OCI-LY1 (cell line): Measurements from ENCODE around the gene BRICD5.

Experiments
- H2AFZ ChIP-seq: fragments of 200-600 bp; sonication (generic), shearing (Covaris generic); 2 replicates; pipeline ENCODE4 v1.6.0; 2014; ENCODE audit warnings: antibody characterized with exemption, mild to moderate bottlenecking, low read length
- H3F3A ChIP-seq: fragments of 200-600 bp; sonication (generic), shearing (Covaris generic); 2 replicates; pipeline ENCODE4 v1.6.0; 2014; ENCODE audit warnings: mild to moderate bottlenecking, antibody characterized with exemption, low read length, moderate library complexity; ENCODE audit not compliant: insufficient read depth
- H3K27ac ChIP-seq: fragments of 200-600 bp; sonication (generic); 2 replicates; pipeline ENCODE4 v1.5.1; 2014; ENCODE audit warnings: low read length, mixed run types, mild to moderate bottlenecking, low read depth; ENCODE audit not compliant: poor library complexity, severe bottlenecking
- H3K27me3 ChIP-seq: fragments of 200-600 bp; sonication (generic); 2 replicates; pipeline ENCODE4 v1.6.0; 2014; ENCODE audit warnings: antibody characterized with exemption, mild to moderate bottlenecking, low read length, moderate library complexity; ENCODE audit not compliant: insufficient read depth
- H3K36me3 ChIP-seq: fragments of 200-600 bp; sonication (generic); 2 replicates; pipeline ENCODE4 v1.6.1; 2014; ENCODE audit warnings: mild to moderate bottlenecking, antibody characterized with exemption, low read length, moderate library complexity, mixed read lengths; ENCODE audit not compliant: insufficient read depth
- H3K4me1 ChIP-seq: fragments of 200-600 bp; sonication (generic); 2 replicates; pipeline ENCODE4 v1.5.1; 2014; ENCODE audit warnings: mild to moderate bottlenecking, low read length, moderate library complexity; ENCODE audit not compliant: insufficient read depth, severe bottlenecking
- H3K4me2 ChIP-seq: fragments of 200-600 bp; sonication (generic), shearing (Covaris generic); 2 replicates; pipeline ENCODE4 v1.6.1; 2014; ENCODE audit warnings: low read length
- H3K4me3 ChIP-seq: fragments of 200-600 bp; sonication (generic); 2 replicates; pipeline ENCODE4 v1.5.1; 2014; ENCODE audit warnings: low read length, low read depth, mild to moderate bottlenecking, mixed read lengths; ENCODE audit not compliant: poor library complexity, severe bottlenecking
- H3K79me2 ChIP-seq: fragments of 200-600 bp; shearing (Covaris generic); 2 replicates; pipeline ENCODE4 v1.6.1; 2016; ENCODE audit warnings: mixed run types, low read length, mixed read lengths; ENCODE audit not compliant: insufficient read depth
- H3K9ac ChIP-seq: fragments of 200-600 bp; sonication (generic), shearing (Covaris generic); 2 replicates; pipeline ENCODE4 v1.6.1; 2014; ENCODE audit warnings: mild to moderate bottlenecking, low read length, mixed read lengths
- H3K9me2 ChIP-seq: fragments of 200-600 bp; sonication (generic), shearing (Covaris generic); 2 replicates; pipeline ENCODE4 v1.6.1; 2014; ENCODE audit warnings: low read depth, mild to moderate bottlenecking, low read length, mixed read lengths
- H3K9me3 ChIP-seq: fragments of 200-600 bp; shearing (Covaris generic); 2 replicates; pipeline ENCODE4 v1.6.1; 2014; ENCODE audit warnings: low read length, mixed read lengths
- H4K20me1 ChIP-seq: fragments of 200-600 bp; sonication (generic), shearing (Covaris generic); 2 replicates; pipeline ENCODE4 v1.6.0; 2016; ENCODE audit warnings: mild to moderate bottlenecking, low read length; ENCODE audit not compliant: insufficient read depth
- CTCF ChIP-seq: fragments of 200-600 bp; sonication (generic), shearing (Covaris generic); IDR thresholded peaks from 2 replicates; pipeline ENCODE4 v1.5.1; 2017; ENCODE audit warnings: mild to moderate bottlenecking, antibody characterized with exemption, low read length, moderate library complexity, mixed read lengths
- EZH2 ChIP-seq: fragments of 200-600 bp; sonication (generic), shearing (Covaris generic); IDR thresholded peaks from 2 replicates; pipeline ENCODE4 v1.8.0; 2017; ENCODE audit warnings: borderline replicate concordance, mixed run types, mild to moderate bottlenecking, antibody characterized with exemption, low read length, moderate library complexity, mixed read lengths

The BRICD5 gene

GRCh38 chr16:2233046-2233775 is 22.5 kb upstream of the BRICD5 start:
- no peaks in the 10 kb centered on the region for H3K27me3 ChIP-seq
- H3K9me2 ChIP-seq, result no peaks in the 10 kb centered on the region
- H3K4me1 ChIP-seq, result no peaks in the 10 kb centered on the region
- H3K9ac ChIP-seq, result no peak overlapping the region
- H4K20me1 ChIP-seq, result no peaks in the 10 kb centered on the region
- no peak overlapping the region for H3K27ac ChIP-seq
- 0 out of 2 replicates have a peak, but pooled peaks cover 3% of the 10 kb centered on the region for H3F3A ChIP-seq
- no peak for TF ChIP-seq CTCF
- no peak for TF ChIP-seq EZH2
- no peak overlapping the region for H3K4me3 ChIP-seq
- H2AFZ ChIP-seq, result no peak overlapping the region
- no peaks in the 10 kb centered on the region for H3K79me2 ChIP-seq
- no peak overlapping the region for H3K4me2 ChIP-seq
- H3K9me3 ChIP-seq, result no peaks in the 10 kb centered on the region
- peaks cover 92% of the 10 kb centered on the region for H3K36me3 ChIP-seq

- Histone ChIP-seq H3F3A (0 out of 2 replicates have a peak, but pooled peaks cover 3% of the 10 kb centered on the region), H4K20me1 (no peaks in the 10 kb centered on the region), H2AFZ (no peak overlapping the region), H3K4me2 (no peak overlapping the region), H3K79me2 (no peaks in the 10 kb centered on the region), H3K4me3 (no peak overlapping the region), H3K4me1 (no peaks in the 10 kb centered on the region), H3K9me2 (no peaks in the 10 kb centered on the region), H3K27me3 (no peaks in the 10 kb centered on the region), H3K9me3 (no peaks in the 10 kb centered on the region), H3K9ac (no peak overlapping the region), H3K36me3 (peaks cover 91% of the 10 kb centered on the region), H3K27ac (no peak overlapping the region)
- TF ChIP-seq EZH2 (no peak), CTCF (no peak)
These were observed 21.7 kb upstream of the BRICD5 start for GRCh38 chr16:2232094-2232990.

- Histone ChIP-seq H3K9me2 (no peaks in the 10 kb centered on the region), H3K9me3 (no peaks in the 10 kb centered on the region), H3K27ac (no peak overlapping the region), H3K9ac (no peak overlapping the region), H4K20me1 (no peaks in the 10 kb centered on the region), H3K4me3 (no peak overlapping the region), H3K4me1 (peaks cover 3% of the 10 kb centered on the region), H3K4me2 (no peak overlapping the region), H3F3A (0 out of 2 replicates have a peak, but pooled peaks cover 3% of the 10 kb centered on the region), H3K79me2 (no peaks in the 10 kb centered on the region; the same call in 1 of the 2 replicates), H2AFZ (no peak overlapping the region), H3K36me3 (peaks cover 82% of the 10 kb centered on the region), H3K27me3 (no peaks in the 10 kb centered on the region)
- TF ChIP-seq CTCF (no peak), EZH2 (no peak)
These were observed 20.6 kb upstream of the BRICD5 start for GRCh38 chr16:2231016-2231931.
